ENCODE results near the gene EN1. TPM values are rescaled to one million over a fixed set of nuclear protein-coding genes. Genes with fewer than 3 reads are reported as not detected.

EN1 gene
- total RNA-seq, 1 experiment from 2014 or later, result not detected

- Histone ChIP-seq H3K9ac (ENCODE audit: low read length) (no peak overlapping the region), H3K27me3 (ENCODE audit: insufficient read depth, low read length) (no peaks in the 10 kb centered on the region), H3K36me3 (ENCODE audit: control insufficient read depth in 1 of 2, insufficient read depth in 2 of 2, low read length in 2 of 2) (no peaks in the 10 kb centered on the region), H3K4me3 (replicated peaks in 1 of 2; ENCODE audit: low read depth in 1 of 2, low read length in 2 of 2) (no peak overlapping the region), H3K9me3 (ENCODE audit: control insufficient read depth in 1 of 2, insufficient read depth in 1 of 2, low read depth in 1 of 2, low read length in 2 of 2) (no peaks in the 10 kb centered on the region), H2AFZ (ENCODE audit: low read depth, low read length, poor library complexity, severe bottlenecking) (no peak overlapping the region), H4K20me1 (ENCODE audit: insufficient read depth) (no peaks in the 10 kb centered on the region), H3K4me1 (ENCODE audit: control insufficient read depth in 1 of 2, insufficient read depth in 2 of 2, low read length in 2 of 2) (no peaks in the 10 kb centered on the region), H3K4me2 (ENCODE audit: low read length) (no peak overlapping the region), H3K9me2 (ENCODE audit: insufficient read depth) (no peaks in the 10 kb centered on the region), H3K79me2 (ENCODE audit: insufficient read depth, low read length) (no peaks in the 10 kb centered on the region), H3K27ac (ENCODE audit: low read depth, low read length) (no peak overlapping the region)
- intact Hi-C loops (cut with micrococcal nuclease), result no loop called here
- no peak for TF ChIP-seq RAD21 (IDR thresholded peaks at IDR 0.05; ENCODE audit: low read depth)
- TF ChIP-seq SP1 (IDR thresholded peaks at IDR 0.05; ENCODE audit: low read depth), result no peak
- TF ChIP-seq FOSL1 (IDR thresholded peaks at IDR 0.05; ENCODE audit: low read depth), result no peak
- no peak for TF ChIP-seq CEBPB (IDR thresholded peaks at IDR 0.05; ENCODE audit: low read depth)
- no peak for TF ChIP-seq JUND (IDR thresholded peaks at IDR 0.05)
- no peak for TF ChIP-seq EZH2 (IDR thresholded peaks at IDR 0.05)
- TF ChIP-seq TCF7L2 (IDR thresholded peaks at IDR 0.05; ENCODE audit: borderline replicate concordance, extremely low read depth, insufficient read depth, insufficient read length), result no peak
- no peak for TF ChIP-seq ZBTB33 (IDR thresholded peaks at IDR 0.05; ENCODE audit: extremely low read depth, insufficient replicate concordance, low read length)
- ChIA-PET RAD21 (ENCODE audit: low non-redundant PET in 1 of 2, low total read pairs in 2 of 2, uncharacterized antibody in 2 of 2, unreplicated experiment in 2 of 2) (no interaction called here), POLR2A (no interaction called here), CTCF (interaction anchor here (2.1 kb wide), 1 partner anchor 11 kb away, joined by 11 read pairs; no protein-coding TSS in a partner anchor)
- DNase-seq (ENCODE audit: low read depth, low spot score) (no peak), ATAC-seq (no peak)
- no TSS peak for BruUV-seq (replicated peaks)
Observed at GRCh38 chr2:118844261-118845004, 3.0 kb downstream of the EN1 start.
